Daoy (cell line): ENCODE measurements around the gene DDX42. TPM values are rescaled to one million over a fixed set of nuclear protein-coding genes. Genes with fewer than 3 reads are reported as not detected.
A peak's percentile ranks its signal among the peaks of the same experiment; 100 is the strongest.
"Not testable (repeated sequence)": the region's sequence is repeated elsewhere in the genome, so short reads cannot be mapped to it uniquely, and the experiment has no call there.

Source experiments
- DNase-seq: peaks from one replicate; pipeline ENCODE4 v3.0.0-alpha.2; 2015; ENCODE audit warnings: low read depth
- total RNA-seq: library from RNA; depleted of rRNA; stranded (reverse); fragments of >200 nt; shearing (Covaris generic); gene quantifications from 2 replicates; pipeline ENCODE4 v1.2.3, GENCODE V29; 2014

DDX42 gene
- total RNA-seq, 1 experiment from 2014 or later: 48.5 TPM

GRCh38 chr17:63838631-63839171 is 64.7 kb downstream of the DDX42 start:
- no peak for DNase-seq

GRCh38 chr17:63840591-63841349 is 66.8 kb downstream of the DDX42 start:
- DNase-seq: no peak

- peak; percentile 46 for DNase-seq
Measured at GRCh38 chr17:63841350-63842172, 67.6 kb downstream of the DDX42 start.

DNA sequence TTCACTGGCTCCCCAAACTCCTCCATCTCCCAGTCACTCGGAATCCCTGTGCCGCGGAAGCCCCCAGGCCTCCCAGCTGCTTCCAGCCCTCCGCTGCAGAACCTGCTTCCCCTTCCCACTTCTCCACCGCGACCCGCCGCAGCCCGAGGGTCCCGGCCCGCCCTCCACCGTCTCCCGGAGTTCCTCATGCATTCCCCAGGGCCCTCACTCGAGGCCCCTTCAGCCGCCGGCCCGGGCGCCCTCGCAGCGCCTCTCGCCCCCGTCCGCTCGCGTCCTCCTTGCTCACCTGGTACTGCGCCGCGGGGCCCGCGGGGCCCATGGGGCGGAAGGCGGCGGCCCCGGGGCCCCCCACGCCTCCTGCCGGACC is 68.2 kb downstream of the DDX42 start:
- no peak for DNase-seq

- DNase-seq: peak; percentile 99
Measured at GRCh38 chr17:63842540-63843386, 68.8 kb downstream of the DDX42 start, which contains the start of gene SMARCD2. Gene SMARCD2 (minus strand): TSS chr17:63842685. CDS start chr17:63842674, 11 bp downstream.

GRCh38 chr17:63843387-63843888 is 69.5 kb downstream of the DDX42 start:
- peak; percentile 82 for DNase-seq

DNA sequence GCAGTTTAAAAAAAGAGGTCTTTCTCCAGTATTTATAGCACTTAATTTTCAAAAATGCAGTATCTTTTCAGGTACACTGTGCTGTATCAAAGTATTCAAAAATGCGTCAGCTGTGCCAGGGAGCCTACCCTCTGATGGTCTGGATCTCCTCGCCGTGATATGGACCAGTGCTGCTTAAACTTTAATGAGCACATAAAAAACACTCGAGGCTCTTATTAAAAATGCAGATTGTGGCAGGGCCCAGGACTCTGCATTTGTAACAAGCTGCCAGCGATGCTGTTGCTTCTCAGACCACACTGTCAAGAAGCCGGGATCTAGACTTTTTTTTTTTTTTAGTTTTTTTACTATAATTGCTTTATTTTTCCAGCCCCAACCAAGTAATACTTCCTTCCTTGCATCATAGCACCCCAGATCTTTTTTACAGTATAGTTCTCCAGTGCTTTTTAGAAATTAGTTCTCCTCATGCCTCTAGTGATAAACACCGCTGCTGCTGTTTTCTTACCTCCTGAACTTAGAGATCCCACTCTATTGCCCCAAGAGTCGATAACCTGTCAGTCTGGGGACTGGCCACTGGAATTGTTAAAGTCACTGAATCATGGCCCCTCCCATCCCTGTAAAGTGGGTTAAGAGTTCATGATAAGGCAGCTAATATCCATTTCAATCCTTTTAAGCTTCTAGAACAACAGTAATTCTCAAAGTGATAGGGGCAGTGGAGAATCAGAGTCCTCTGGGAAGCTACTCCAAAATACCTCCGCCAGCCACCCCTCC is 70.1 kb downstream of the DDX42 start:
- no peak for DNase-seq

DNA sequence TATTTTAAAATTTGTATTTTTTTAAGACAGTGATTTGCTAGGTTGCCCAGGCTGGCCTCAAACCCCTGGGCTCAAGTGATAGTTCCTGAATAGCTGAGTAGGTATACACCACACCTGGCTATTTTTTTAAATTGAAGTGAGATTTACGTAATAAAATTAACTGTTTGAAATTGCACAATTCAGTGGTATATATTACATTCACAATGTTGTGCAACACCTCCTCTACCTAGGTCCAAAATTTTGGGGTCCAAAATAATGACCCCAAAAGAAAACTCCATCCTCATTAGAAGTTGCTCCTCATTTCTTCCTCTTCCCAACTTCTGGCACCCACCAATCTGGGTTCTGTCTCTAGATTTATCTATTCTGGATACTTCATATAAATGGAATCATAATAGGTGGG is 71.5 kb downstream of the DDX42 start:
- DNase-seq: no peak

GRCh38 chr17:63847525-63848249 is 73.7 kb downstream of the DDX42 start:
- no peak for DNase-seq

DNA sequence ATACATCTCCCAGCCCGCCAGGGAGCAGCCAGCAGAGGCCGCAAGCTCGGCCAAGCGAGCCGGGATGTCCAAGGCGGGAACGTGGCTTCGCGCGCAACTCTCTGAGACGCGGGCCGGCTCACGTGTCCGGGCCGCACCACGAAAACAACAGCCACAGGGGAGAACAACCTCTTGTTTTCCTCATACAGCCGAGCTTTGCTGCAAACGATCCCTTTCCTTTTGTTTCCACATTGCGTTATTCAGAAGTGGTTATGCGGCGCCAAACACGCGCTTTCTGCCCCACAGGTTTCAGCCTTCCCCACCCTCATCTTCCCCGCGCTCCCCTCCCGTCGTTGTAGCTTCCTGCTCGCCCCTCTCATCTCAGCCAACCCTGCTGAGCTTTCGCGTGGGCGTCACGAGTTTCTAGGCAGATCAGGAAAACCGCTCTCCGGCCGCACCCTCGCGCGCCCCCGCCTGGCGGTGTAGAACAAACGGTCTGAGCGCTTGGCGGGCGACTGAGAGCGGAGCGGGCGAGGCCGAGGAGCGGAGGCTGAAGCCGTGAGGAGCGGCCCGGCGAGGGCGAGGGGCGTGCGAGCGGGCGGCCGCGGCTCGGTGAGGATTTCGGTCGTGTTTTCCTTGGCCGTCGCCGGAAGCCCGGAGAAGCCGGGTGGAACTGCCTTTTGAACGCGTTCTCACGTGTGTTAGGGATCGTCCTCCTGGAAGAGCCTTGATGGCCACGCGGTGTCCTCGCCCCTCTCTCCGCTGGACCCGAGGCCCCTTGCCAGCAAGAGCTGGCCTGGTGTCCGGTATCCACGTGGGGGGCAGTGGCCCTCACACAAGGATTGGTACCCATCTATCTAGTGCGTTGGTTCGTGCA is 75.1 kb downstream of the DDX42 start:
- peak; percentile 64 for DNase-seq

GRCh38 chr17:63850401-63850800 is 76.4 kb downstream of the DDX42 start:
- DNase-seq: no peak

DNA sequence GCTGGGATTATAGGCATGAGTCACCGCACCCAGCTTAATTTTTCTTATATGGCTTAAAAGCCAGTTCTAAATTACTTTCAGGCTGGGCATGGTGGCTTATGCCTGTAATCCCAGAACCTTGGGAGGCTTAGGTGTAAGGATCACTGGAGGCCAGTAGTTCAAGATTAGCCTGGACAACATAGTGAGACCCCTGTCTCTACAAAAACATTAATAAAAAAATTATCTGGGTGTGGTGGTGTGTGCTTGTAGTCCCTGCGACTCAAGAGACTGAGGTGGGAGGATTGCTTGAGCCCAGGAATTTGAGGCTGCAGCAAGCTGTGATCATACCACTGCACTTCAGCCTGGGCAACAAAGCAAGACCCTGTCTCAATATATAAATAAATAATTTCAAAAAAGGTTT is 79.3 kb downstream of the DDX42 start:
- DNase-seq: no peak

DNA sequence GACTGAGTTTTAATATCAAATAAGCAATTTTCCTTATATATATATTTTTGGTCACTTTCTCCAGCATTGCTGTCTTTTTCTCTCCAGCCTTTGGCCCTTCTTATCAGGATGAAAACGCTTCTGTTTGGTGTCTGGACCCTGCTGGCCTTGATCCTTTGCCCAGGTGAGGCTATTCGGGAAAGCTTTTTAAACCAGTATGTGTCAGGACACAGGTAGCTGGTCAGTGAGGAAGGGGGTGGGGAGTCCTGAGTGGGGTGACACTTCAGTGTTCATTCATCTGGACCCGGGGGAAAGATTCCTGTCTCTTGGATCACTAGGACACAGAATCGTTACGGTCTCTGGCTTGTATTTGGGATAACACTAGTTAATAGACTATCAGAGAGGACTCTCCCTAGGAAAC is 80.7 kb downstream of the DDX42 start:
- DNase-seq: no peak

GRCh38 chr17:63855185-63855584 is 81.2 kb downstream of the DDX42 start:
- no peak for DNase-seq

DNA sequence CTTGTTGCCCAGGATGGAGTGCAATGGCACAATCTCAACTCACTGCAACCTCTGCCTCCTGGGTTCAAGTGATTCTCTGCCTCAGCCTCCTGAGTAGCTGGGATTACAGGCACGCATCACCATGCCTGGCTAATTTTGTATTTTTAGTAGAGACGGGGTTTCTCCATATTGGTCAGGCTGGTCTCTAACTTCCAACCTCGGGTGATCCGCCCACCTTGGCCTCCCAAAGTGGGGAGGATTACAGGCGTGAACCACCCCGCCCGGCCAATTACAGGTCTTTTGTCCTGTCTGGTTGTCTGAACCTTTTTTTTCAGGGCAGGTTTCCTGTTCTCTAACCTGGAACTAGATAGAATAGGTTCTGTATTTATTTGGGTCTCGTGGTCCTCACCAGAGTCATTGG is 82.5 kb downstream of the DDX42 start:
- DNase-seq: not testable (repeated sequence)

DNA sequence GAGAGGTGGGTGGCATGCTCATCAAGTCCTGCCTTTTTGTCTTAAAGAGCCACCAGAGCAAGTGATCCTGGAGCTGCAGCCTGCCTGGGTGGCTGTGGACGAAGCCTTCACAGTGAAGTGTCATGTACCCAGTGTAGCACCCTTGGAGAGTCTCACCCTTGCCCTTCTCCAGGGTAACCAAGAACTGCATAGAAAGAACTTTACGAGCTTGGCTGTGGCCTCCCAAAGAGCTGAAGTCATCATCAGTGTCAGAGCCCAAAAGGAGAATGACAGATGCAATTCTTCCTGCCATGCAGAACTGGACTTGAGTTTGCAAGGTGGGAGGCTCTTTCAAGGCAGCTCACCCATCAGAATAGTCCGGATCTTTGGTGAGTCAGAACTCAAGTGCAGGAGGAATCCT is 85.3 kb downstream of the DDX42 start:
- DNase-seq: no peak

GRCh38 chr17:63866625-63867024 is 92.7 kb downstream of the DDX42 start:
- not testable (repeated sequence) for DNase-seq
